Measurements from ENCODE around the gene OR8B12. TPM values are rescaled to one million over a fixed set of nuclear protein-coding genes. Genes with fewer than 3 reads are reported as not detected.
"Not testable (repeated sequence)": the region's sequence is repeated elsewhere in the genome, so short reads cannot be mapped to it uniquely, and the experiment has no call there.

Gene OR8B12
- total RNA-seq, 1 experiment from 2014 or later, result not detected

GRCh38 chr11:124551189-124551588 is 7.7 kb upstream of the OR8B12 start:
- no peaks in the 10 kb centered on the region for H3K27me3 ChIP-seq (replicated peaks)
- no peaks in the 10 kb centered on the region for H3K4me1 ChIP-seq (replicated peaks)
- H3K36me3 ChIP-seq, result no peaks in the 10 kb centered on the region
- no peaks in the 10 kb centered on the region for H3K9me3 ChIP-seq (replicated peaks)
- H3K4me3 ChIP-seq, result no peak overlapping the region
- H3K27ac ChIP-seq, result no peak overlapping the region
- DNase-seq (ENCODE audit: low read depth in 1 of 2, low spot score in 2 of 2), result no peak

GRCh38 chr11:124543145-124543544 is 309 bp downstream of the OR8B12 start:
- no peaks in the 10 kb centered on the region for H3K27me3 ChIP-seq (replicated peaks)
- H3K4me1 ChIP-seq (replicated peaks), result no peaks in the 10 kb centered on the region
- H3K36me3 ChIP-seq, result no peaks in the 10 kb centered on the region
- no peak overlapping the region for H3K4me3 ChIP-seq
- H3K9me3 ChIP-seq (replicated peaks), result no peaks in the 10 kb centered on the region
- no peak overlapping the region for H3K27ac ChIP-seq
- no peak for DNase-seq (ENCODE audit: low read depth in 1 of 2, low spot score in 2 of 2)

- H3K36me3 ChIP-seq, result no peaks in the 10 kb centered on the region
- H3K27ac ChIP-seq, result no peak overlapping the region
- no peak for DNase-seq (ENCODE audit: low read depth in 1 of 2, low spot score in 2 of 2)
- H3K4me3 ChIP-seq, result no peak overlapping the region
- no peaks in the 10 kb centered on the region for H3K27me3 ChIP-seq (replicated peaks)
- H3K9me3 ChIP-seq (replicated peaks), result no peaks in the 10 kb centered on the region
- no peaks in the 10 kb centered on the region for H3K4me1 ChIP-seq (replicated peaks)
Measured at GRCh38 chr11:124541204-124541603, 2.2 kb downstream of the OR8B12 start.

GRCh38 chr11:124538019-124538418 is 5.4 kb downstream of the OR8B12 start:
- no peaks in the 10 kb centered on the region for H3K36me3 ChIP-seq
- DNase-seq (ENCODE audit: low read depth in 1 of 2, low spot score in 2 of 2), result no peak
- H3K27me3 ChIP-seq (replicated peaks), result no peaks in the 10 kb centered on the region
- no peaks in the 10 kb centered on the region for H3K9me3 ChIP-seq (replicated peaks)
- H3K27ac ChIP-seq, result no peak overlapping the region
- H3K4me3 ChIP-seq, result no peak overlapping the region
- no peaks in the 10 kb centered on the region for H3K4me1 ChIP-seq (replicated peaks)

GRCh38 chr11:124536520-124536919 is 6.9 kb downstream of the OR8B12 start:
- Histone ChIP-seq H3K27me3 (replicated peaks) (no peaks in the 10 kb centered on the region), H3K9me3 (replicated peaks) (no peaks in the 10 kb centered on the region), H3K4me3 (no peak overlapping the region), H3K27ac (no peak overlapping the region), H3K36me3 (no peaks in the 10 kb centered on the region), H3K4me1 (replicated peaks) (no peaks in the 10 kb centered on the region)
- DNase-seq (ENCODE audit: low read depth in 1 of 2, low spot score in 2 of 2), result no peak

GRCh38 chr11:124535552-124536232 is 7.8 kb downstream of the OR8B12 start:
- H3K27me3 ChIP-seq (replicated peaks), result no peaks in the 10 kb centered on the region
- DNase-seq (ENCODE audit: low read depth in 1 of 2, low spot score in 2 of 2), result no peak
- no peaks in the 10 kb centered on the region for H3K9me3 ChIP-seq (replicated peaks)

GRCh38 chr11:124534051-124534450 is 9.4 kb downstream of the OR8B12 start:
- no peak overlapping the region for H3K4me3 ChIP-seq
- no peak overlapping the region for H3K27ac ChIP-seq
- H3K27me3 ChIP-seq (replicated peaks), result no peaks in the 10 kb centered on the region
- no peaks in the 10 kb centered on the region for H3K4me1 ChIP-seq (replicated peaks)
- DNase-seq (ENCODE audit: low read depth in 1 of 2, low spot score in 2 of 2), result no peak
- no peaks in the 10 kb centered on the region for H3K36me3 ChIP-seq
- H3K9me3 ChIP-seq (replicated peaks), result no peaks in the 10 kb centered on the region

More at GRCh38 chr11:124535552-124536232, 7.8 kb downstream of the OR8B12 start:
- Histone ChIP-seq H3K4me3 (no peak overlapping the region), H3K27ac (no peak overlapping the region), H3K4me1 (replicated peaks) (no peaks in the 10 kb centered on the region), H3K36me3 (no peaks in the 10 kb centered on the region)

GRCh38 chr11:124533626-124534025 is 9.8 kb downstream of the OR8B12 start:
- Histone ChIP-seq H3K27ac (no peak overlapping the region), H3K36me3 (no peaks in the 10 kb centered on the region), H3K27me3 (replicated peaks) (no peaks in the 10 kb centered on the region), H3K9me3 (replicated peaks) (no peaks in the 10 kb centered on the region), H3K4me3 (no peak overlapping the region), H3K4me1 (replicated peaks) (no peaks in the 10 kb centered on the region)
- DNase-seq (ENCODE audit: low read depth in 1 of 2, low spot score in 2 of 2), result no peak

- Histone ChIP-seq H3K27me3 (replicated peaks) (no peaks in the 10 kb centered on the region), H3K27ac (no peak overlapping the region), H3K9me3 (replicated peaks) (no peaks in the 10 kb centered on the region), H3K36me3 (no peaks in the 10 kb centered on the region), H3K4me1 (replicated peaks) (no peaks in the 10 kb centered on the region), H3K4me3 (no peak overlapping the region)
- DNase-seq (ENCODE audit: low read depth in 1 of 2, low spot score in 2 of 2), result no peak
Measured at GRCh38 chr11:124520550-124520854, 23.0 kb downstream of the OR8B12 start.

- no peak for DNase-seq (ENCODE audit: low read depth in 1 of 2, low spot score in 2 of 2)
- H3K36me3 ChIP-seq, result no peaks in the 10 kb centered on the region
Measured at GRCh38 chr11:124519850-124520549, 23.5 kb downstream of the OR8B12 start.

GRCh38 chr11:124518989-124519451 is 24.4 kb downstream of the OR8B12 start:
- no peak overlapping the region for H3K27ac ChIP-seq
- no peak for DNase-seq (ENCODE audit: low read depth in 1 of 2, low spot score in 2 of 2)

More at GRCh38 chr11:124519850-124520549, 23.5 kb downstream of the OR8B12 start:
- H3K27ac ChIP-seq, result no peak overlapping the region
- H3K4me3 ChIP-seq, result no peak overlapping the region
- no peaks in the 10 kb centered on the region for H3K4me1 ChIP-seq (replicated peaks)
- no peaks in the 10 kb centered on the region for H3K9me3 ChIP-seq (replicated peaks)
- no peaks in the 10 kb centered on the region for H3K27me3 ChIP-seq (replicated peaks)

GRCh38 chr11:124517314-124517713 is 26.1 kb downstream of the OR8B12 start:
- Histone ChIP-seq H3K9me3 (replicated peaks) (no peaks in the 10 kb centered on the region), H3K27me3 (replicated peaks) (no peaks in the 10 kb centered on the region), H3K36me3 (no peaks in the 10 kb centered on the region), H3K4me1 (replicated peaks) (no peaks in the 10 kb centered on the region), H3K4me3 (no peak overlapping the region), H3K27ac (no peak overlapping the region)
- DNase-seq (ENCODE audit: low read depth in 1 of 2, low spot score in 2 of 2), result no peak

More at GRCh38 chr11:124518989-124519451, 24.4 kb downstream of the OR8B12 start:
- no peaks in the 10 kb centered on the region for H3K36me3 ChIP-seq
- H3K4me1 ChIP-seq (replicated peaks), result no peaks in the 10 kb centered on the region
- no peaks in the 10 kb centered on the region for H3K9me3 ChIP-seq (replicated peaks)
- no peaks in the 10 kb centered on the region for H3K27me3 ChIP-seq (replicated peaks)
- H3K4me3 ChIP-seq, result no peak overlapping the region

- not testable (repeated sequence) for H3K4me3 ChIP-seq; H3K4me1 ChIP-seq (replicated peaks); H3K36me3 ChIP-seq; H3K9me3 ChIP-seq (replicated peaks); H3K27me3 ChIP-seq (replicated peaks); H3K27ac ChIP-seq; DNase-seq (ENCODE audit: low read depth in 1 of 2, low spot score in 2 of 2)
Measured at GRCh38 chr11:124514675-124515074, 28.8 kb downstream of the OR8B12 start.

GRCh38 chr11:124514131-124514530 is 29.3 kb downstream of the OR8B12 start:
- H3K4me1 ChIP-seq (replicated peaks), result no peaks in the 10 kb centered on the region
- no peaks in the 10 kb centered on the region for H3K9me3 ChIP-seq (replicated peaks)
- H3K4me3 ChIP-seq, result no peak overlapping the region
- no peaks in the 10 kb centered on the region for H3K27me3 ChIP-seq (replicated peaks)
- no peaks in the 10 kb centered on the region for H3K36me3 ChIP-seq
- no peak for DNase-seq (ENCODE audit: low read depth in 1 of 2, low spot score in 2 of 2)
- no peak overlapping the region for H3K27ac ChIP-seq

All from SJSA1 (cell line).